Stimulated activated CD4-positive, alpha-beta T cell treated with anti-CD3 and anti-CD28 coated beads, Interleukin-4, amount 100 ng/mL, for 4 hours (primary cell): ENCODE data around the gene DUSP7.

Source experiments
- DNase-seq, 2 experiments: peaks; one replicate each; pipeline ENCODE4 v3.0.0-alpha.2; 2020

DUSP7 gene

GRCh38 chr3:52085681-52086282 is 29.4 kb upstream of the DUSP7 start:
- DNase-seq: no peak

GRCh38 chr3:52084954-52085680 is 28.7 kb upstream of the DUSP7 start:
- DNase-seq: no peak

- no peak for DNase-seq
Observed at GRCh38 chr3:52084216-52084945, 28.0 kb upstream of the DUSP7 start.

DNA sequence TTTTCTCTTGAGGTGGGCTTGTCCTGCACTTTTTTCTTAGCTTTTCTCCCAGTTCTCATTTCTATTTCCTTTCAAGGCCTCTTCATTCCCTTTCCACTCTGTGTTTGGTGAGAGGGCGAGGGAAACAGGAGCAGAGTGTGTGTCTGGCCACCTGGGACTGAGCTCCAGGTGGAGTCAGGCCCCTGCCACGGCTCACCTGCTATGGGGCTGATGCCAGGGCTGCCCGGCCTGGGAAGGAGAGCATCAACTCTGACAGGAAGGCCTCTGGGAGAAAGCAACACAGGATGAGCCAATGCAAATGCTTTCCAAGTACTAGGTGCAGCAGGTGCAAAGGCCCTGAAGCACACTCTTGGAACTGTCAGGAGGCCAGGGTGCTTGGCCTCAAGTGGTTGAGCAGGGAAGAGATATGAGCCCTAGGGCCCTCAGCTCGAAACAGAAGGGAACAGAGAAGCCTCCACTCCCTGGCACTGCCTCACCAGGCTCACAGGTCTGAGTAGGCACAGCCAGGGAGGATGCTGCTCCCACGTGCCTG is 27.3 kb upstream of the DUSP7 start:
- no peak for DNase-seq

DNA sequence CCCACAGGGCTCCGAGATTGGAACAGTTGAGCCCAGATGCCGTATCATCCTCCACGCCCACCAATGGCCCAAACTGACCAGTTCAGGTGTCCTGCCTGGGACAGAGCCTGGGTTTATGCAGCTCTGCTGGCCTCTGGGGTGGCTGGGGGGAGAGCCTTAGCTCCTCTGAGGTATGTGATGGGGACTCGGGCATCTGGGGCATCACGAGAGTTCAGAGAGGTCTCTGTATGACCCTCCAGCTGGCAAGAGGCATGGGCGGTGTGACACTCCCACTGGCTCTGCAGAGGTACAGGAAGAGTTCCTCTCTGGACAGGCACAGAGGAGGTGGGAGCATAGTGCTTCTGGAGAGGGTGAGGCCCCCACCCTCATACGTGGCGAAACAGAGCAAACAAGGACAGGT is 26.6 kb upstream of the DUSP7 start:
- DNase-seq: no peak

- DNase-seq: no peak
Observed at GRCh38 chr3:52080830-52081719, 24.7 kb upstream of the DUSP7 start.

DNA sequence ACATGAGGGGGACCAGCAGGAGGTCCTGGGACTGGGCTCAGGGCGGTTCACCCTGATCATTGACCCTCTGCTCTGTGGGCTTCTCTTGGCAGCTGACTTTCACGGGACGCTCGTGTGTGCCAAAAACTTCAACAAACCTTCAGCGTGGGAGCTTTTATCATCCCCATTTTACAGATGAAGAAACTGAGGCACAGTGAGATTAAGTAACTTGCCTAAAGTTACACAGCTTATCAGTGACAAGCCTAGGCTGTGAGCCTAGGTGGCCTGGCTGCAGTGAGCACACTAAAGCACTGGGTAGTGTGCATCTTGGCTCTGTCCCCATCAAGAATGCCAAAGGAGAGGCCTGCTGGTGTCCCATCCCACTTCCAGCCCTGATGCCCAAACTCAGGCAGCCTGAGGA is 23.6 kb upstream of the DUSP7 start:
- no peak for DNase-seq

DNA sequence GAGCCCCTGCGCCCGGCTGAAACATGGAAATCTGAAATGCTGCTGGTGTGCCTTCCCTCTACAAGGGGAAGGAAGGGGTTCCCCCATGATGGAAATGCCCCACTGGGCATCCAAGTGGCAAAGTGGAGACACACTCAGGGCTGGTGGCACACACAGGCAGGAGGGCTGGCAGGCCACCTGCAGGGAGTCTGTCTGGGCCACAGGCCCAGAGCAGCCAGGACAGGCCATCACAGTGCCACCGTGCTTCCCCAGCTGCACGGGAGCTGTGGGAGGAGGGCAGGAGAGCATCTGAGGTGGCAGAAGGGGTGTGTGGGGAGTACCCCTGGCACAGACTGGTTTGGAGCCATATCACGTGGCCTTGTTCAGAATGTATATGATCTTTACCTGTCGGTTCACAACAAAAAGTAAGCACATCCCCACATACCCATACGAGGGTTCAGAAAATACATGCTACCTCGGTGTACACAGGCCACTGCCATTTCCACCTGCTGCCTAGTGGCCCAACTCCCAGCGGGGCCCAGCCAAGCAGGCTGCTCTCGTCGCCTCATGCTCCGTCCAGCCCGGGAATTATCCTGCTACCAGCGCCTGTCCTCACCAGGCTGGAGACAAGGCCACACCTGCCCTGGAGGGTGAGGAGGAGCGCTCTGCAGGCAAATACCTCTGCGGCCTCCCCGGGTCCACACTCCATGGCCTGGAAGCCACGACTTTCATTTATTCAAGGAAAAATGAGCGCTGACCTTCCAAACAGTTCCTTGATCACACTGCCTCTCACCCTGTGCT is 22.6 kb upstream of the DUSP7 start:
- no peak for DNase-seq

DNA sequence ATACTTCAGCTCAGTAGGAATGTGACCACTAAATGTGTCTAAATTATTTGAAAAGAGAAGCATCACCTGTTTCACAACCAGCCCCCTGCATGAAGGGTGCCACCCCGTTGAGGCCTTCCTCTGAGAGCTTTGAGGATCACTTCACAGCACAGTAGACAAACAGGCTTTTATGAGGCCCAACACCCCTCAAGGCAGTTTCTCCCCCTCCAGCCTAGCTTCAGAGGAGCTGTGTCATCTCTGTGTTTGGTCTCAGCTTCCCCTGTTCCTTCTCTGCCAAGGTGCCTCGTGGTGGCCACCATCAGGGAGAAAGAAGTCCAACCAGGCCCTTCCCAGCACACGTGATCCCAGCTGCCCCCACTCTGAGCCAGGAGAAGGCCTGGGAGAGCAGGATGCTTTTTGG is 21.6 kb upstream of the DUSP7 start:
- DNase-seq: no peak

DNA sequence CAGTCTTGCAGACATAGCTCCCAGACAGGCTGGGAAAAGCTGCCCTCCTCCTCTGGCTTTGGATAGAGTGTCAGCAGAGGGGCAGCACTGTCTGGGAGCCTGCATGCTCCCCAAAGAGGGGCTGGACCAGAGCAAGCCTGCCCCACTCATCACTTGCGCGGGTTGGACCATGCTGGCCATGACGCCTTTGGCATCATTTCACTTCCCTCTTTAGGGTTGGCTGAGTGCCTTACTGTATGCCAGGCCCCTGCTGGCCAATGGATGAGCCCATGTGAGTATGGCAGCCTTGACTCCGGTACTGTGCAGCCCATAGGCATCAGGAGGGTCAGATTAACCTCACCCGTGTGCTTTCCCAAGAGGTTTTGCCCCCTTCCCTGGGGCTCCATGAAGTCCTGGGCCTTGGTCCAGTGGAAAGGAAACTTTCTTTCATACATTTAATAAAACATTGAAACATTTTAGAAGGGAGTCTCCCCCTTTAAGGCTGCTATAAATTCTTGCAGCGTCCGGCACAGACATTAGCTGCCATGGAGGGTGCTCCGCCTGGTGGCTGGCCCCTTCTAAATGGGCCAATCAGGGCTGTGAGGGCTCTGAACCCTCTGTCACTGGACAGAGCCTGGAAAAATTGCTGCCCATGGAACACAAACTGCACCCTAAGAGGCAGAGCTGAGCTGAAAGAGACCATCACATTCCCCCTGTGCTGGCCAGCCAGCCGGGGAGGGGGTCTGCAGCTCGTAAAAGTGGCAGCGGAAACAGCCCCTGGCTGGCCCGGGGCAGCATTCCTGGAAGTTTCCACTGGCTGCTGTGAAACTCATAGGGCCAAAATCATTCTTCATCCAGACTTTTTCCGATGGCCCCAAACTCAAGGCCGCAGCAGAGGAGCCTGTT is 20.8 kb upstream of the DUSP7 start:
- no peak for DNase-seq

DNA sequence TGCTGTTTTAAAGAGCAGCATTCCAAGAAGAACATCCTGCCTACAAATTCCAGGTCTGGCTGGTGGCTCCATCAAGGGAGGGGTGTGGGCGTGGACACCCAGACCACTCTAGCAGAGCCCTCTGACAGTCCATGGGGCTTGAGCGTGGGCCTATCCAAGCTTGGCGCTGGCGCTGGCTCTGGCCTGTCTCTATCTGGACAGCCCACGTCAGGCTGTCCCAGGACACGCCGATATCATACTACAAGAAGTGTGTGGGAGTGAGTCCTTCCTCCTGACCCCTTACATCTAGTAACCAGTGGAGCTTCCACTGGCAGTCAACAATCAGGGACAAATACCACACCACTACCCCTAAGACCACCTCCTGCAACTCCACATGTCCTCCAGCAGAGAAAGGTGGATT is 17.1 kb upstream of the DUSP7 start:
- DNase-seq: no peak

GRCh38 chr3:52072471-52072870 is 16.1 kb upstream of the DUSP7 start:
- DNase-seq: no peak

GRCh38 chr3:52072020-52072419 is 15.6 kb upstream of the DUSP7 start:
- DNase-seq: no peak

GRCh38 chr3:52070724-52071621 is 14.6 kb upstream of the DUSP7 start:
- DNase-seq: no peak

- DNase-seq: no peak
Observed at GRCh38 chr3:52069855-52070254, 13.5 kb upstream of the DUSP7 start.

DNA sequence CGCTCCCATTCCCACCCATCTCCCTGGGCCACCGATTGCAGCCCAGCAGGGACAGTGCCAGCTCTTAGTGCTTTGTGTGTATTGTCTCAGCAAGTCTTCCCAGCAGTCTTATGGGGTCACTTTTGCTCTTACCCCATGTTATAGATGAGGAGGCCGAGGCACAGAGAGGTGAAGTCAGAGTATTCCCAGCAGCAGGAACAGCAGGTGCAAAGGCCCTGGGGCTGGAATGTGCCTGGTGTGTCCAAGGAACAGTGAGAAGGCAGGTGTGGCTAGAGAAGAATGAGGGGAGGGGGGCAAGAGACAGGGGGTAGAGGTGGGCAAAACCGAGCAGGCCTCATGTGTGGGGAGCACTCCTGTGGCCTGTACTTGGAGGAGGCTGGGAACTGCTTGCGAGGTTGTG is 12.8 kb upstream of the DUSP7 start:
- DNase-seq: no peak

GRCh38 chr3:52068730-52069129 is 12.4 kb upstream of the DUSP7 start:
- DNase-seq: no peak

DNA sequence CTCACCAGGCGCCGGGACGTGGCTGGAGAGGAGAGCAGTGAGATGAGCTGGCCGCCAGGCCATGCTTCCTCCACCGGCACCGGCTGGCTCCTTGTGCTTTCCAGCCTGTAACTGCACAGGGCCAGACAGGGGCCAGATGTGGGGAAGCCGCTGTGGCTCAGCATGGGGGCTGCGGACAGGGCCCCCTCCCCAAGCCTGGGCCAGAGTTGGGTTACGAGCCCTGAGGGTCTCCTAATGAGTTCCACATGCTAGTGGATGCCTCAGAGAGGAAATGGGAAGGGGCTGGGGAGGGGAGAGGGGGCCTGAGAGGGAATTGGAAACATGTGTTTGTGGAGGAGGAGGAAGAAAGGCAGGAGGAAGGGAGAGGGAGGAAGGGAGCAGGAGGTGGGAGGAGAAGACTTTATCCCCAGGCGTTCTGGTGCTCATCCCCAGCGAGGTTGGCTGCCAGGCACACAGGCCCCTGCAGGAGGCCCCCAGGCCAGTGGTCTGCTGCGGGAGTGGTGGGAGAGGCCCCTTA is 11.7 kb upstream of the DUSP7 start:
- no peak for DNase-seq

- no peak for DNase-seq
Observed at GRCh38 chr3:52067526-52067925, 11.2 kb upstream of the DUSP7 start.

GRCh38 chr3:52067046-52067445 is 10.7 kb upstream of the DUSP7 start:
- DNase-seq: no peak
